CD14-positive monocyte (primary cell): Measurements from ENCODE around the gene C1orf146. TPM values are rescaled to one million over a fixed set of nuclear protein-coding genes. Genes with fewer than 3 reads are reported as not detected.

Experiments
- DNase-seq, 3 donors: peaks; one replicate each; pipeline ENCODE4 v3.0.0-alpha.2; 2011 to 2022
- H2AFZ ChIP-seq: 2 replicates; pipeline ENCODE4 v1.6.0; 2012; ENCODE audit warnings: mild to moderate bottlenecking, low read depth, low read length, inconsistent platforms; ENCODE audit not compliant: insufficient read depth, poor library complexity, severe bottlenecking
- H3K27ac ChIP-seq, 2 donors: 1 replicate in 1 of 2; 2 replicates in 1 of 2; pipeline ENCODE4 v1.5.1; 2012 to 2013; ENCODE audit warnings: low read length in 2 of 2, control low read depth in 1 of 2, inconsistent platforms in 1 of 2, low read depth in 1 of 2, mild to moderate bottlenecking in 1 of 2
- H3K27me3 ChIP-seq, 2 donors: one replicate each; pipeline versions ENCODE4 v1.6.0 to v1.6.1; 2011 to 2013; ENCODE audit warnings: low read length in 2 of 2; ENCODE audit not compliant: control insufficient read depth in 2 of 2, insufficient read depth in 2 of 2
- H3K36me3 ChIP-seq, 2 donors: replicated peaks in 1 of 2; 1 replicate in 1 of 2; 2 replicates in 1 of 2; pipeline versions ENCODE4 v1.5.1 to v1.6.1; 2012 to 2013; ENCODE audit warnings: low read length in 2 of 2, control low read depth in 1 of 2, inconsistent platforms in 1 of 2, mild to moderate bottlenecking in 1 of 2; ENCODE audit not compliant: insufficient read depth in 2 of 2, control insufficient read depth in 1 of 2
- H3K4me1 ChIP-seq, 2 donors: 1 replicate in 1 of 2; 2 replicates in 1 of 2; pipeline versions ENCODE4 v1.5.1 to v1.6.1; 2012 to 2013; ENCODE audit warnings: low read length in 2 of 2, control low read depth in 1 of 2, inconsistent platforms in 1 of 2, mild to moderate bottlenecking in 1 of 2, moderate library complexity in 1 of 2; ENCODE audit not compliant: insufficient read depth in 2 of 2, control insufficient read depth in 1 of 2
- H3K4me2 ChIP-seq: replicated peaks from 2 replicates; pipeline ENCODE3; 2012; ENCODE audit warnings: low read length, moderate library complexity, mild to moderate bottlenecking; ENCODE audit not compliant: poor library complexity, severe bottlenecking; ENCODE audit errors: extremely low read depth
- H3K4me3 ChIP-seq, 3 experiments: fragments of 200-600 bp in 1 of 3; sonication (generic) in 1 of 3; replicated peaks in 1 of 3; 1 replicate in 2 of 3; 2 replicates in 1 of 3; pipeline ENCODE4 v1.5.1; 2011 to 2013; ENCODE audit warnings: low read length in 3 of 3, mild to moderate bottlenecking in 3 of 3, control low read depth in 2 of 3, low read depth in 2 of 3, inconsistent platforms in 1 of 3, moderate library complexity in 1 of 3
- H3K79me2 ChIP-seq: 2 replicates; pipeline ENCODE4 v1.6.0; 2012; ENCODE audit warnings: mild to moderate bottlenecking, control low read depth, inconsistent platforms, low read length, moderate library complexity; ENCODE audit not compliant: insufficient read depth
- H3K9ac ChIP-seq: 2 replicates; pipeline ENCODE4 v1.6.0; 2017; ENCODE audit warnings: low read length, mild to moderate bottlenecking; ENCODE audit not compliant: insufficient read depth, poor library complexity, severe bottlenecking
- H3K9me3 ChIP-seq, 2 donors: replicated peaks in 1 of 2; 1 replicate in 1 of 2; 2 replicates in 1 of 2; pipeline versions ENCODE4 v1.5.1 to v1.6.1; 2012 to 2013; ENCODE audit warnings: low read length in 2 of 2, control low read depth in 1 of 2; ENCODE audit not compliant: control insufficient read depth in 1 of 2, insufficient read depth in 1 of 2
- H4K20me1 ChIP-seq: 2 replicates; pipeline ENCODE4 v1.6.0; 2012; ENCODE audit warnings: mild to moderate bottlenecking, low read length, control low read depth, moderate library complexity; ENCODE audit not compliant: insufficient read depth
- H3K27ac Mint-ChIP-seq, 7 donors: one replicate each; pipeline ENCODE4 v1.8.0; 2020; ENCODE audit warnings: mild to moderate bottlenecking in 7 of 7, mixed read lengths in 7 of 7, moderate library complexity in 6 of 7, inconsistent platforms in 2 of 7
- H3K27me3 Mint-ChIP-seq, 3 donors: one replicate each; pipeline ENCODE4 v1.8.0; 2021 to 2022; ENCODE audit warnings: low read depth in 3 of 3, mild to moderate bottlenecking in 3 of 3, mixed read lengths in 3 of 3, moderate library complexity in 3 of 3, inconsistent platforms in 1 of 3
- H3K36me3 Mint-ChIP-seq, 2 donors: one replicate each; pipeline ENCODE4 v1.8.0; 2020; ENCODE audit warnings: mixed read lengths in 2 of 2, inconsistent platforms in 1 of 2, mild to moderate bottlenecking in 1 of 2
- H3K4me1 Mint-ChIP-seq: one replicate; pipeline ENCODE4 v1.8.0; 2020; ENCODE audit warnings: mild to moderate bottlenecking, mixed read lengths
- H3K4me3 Mint-ChIP-seq, 2 donors: one replicate each; pipeline ENCODE4 v1.8.0; 2020; ENCODE audit warnings: mild to moderate bottlenecking in 2 of 2, mixed read lengths in 2 of 2, moderate library complexity in 1 of 2
- H3K9me3 Mint-ChIP-seq, 7 donors: one replicate each; pipeline ENCODE4 v1.8.0; 2020 to 2022; ENCODE audit warnings: mixed read lengths in 7 of 7, mild to moderate bottlenecking in 6 of 7, moderate library complexity in 6 of 7, inconsistent platforms in 2 of 7
- CTCF ChIP-seq: fragments of 200-600 bp; IDR thresholded peaks from one replicate; pipeline ENCODE4 v1.8.0; 2022; ENCODE audit warnings: antibody characterized with exemption, mild to moderate bottlenecking
- WGBS: methylation state at CpG from one replicate; pipeline ENCODE4 v1.1.5; 2013; ENCODE audit warnings: missing lambda C conversion rate; ENCODE audit not compliant: insufficient coverage; 5-methylcytosine and 5-hydroxymethylcytosine counted together
- intact Hi-C, 2 donors: fragments of 100-400 bp; cut with micrococcal nuclease; formaldehyde crosslinking; loops; one replicate each; pipeline versions ENCODE4 v1.15.0 to v1.15.1; 2023
- polyA plus RNA-seq, 3 donors: library from polyadenylated mRNA; depleted of rRNA in 1 of 3; unstranded in 2 of 3; stranded (reverse) in 1 of 3; fragments of 300-500 nt in 2 of 3; fragments of >200 nt in 1 of 3; fragmentation: Illumina TruSeq in 2 of 3; gene quantifications; 1 replicate in 2 of 3; 2 replicates in 1 of 3; pipeline ENCODE4 v1.2.3, GENCODE V29; 2012 to 2021

C1orf146 gene
- polyA plus RNA-seq, 3 donors = not detected

GRCh38 chr1:92230736-92231135 is 13.0 kb downstream of the C1orf146 start:
- intact Hi-C loops = no loop called here
- no peak for DNase-seq
- Mint-ChIP-seq H3K36me3 (no peaks in the 10 kb centered on the region), H3K4me3 (no peak overlapping the region), H3K27ac (no peak overlapping the region), H3K4me1 (no peaks in the 10 kb centered on the region), H3K9me3 (peaks cover 0 to 9% (median 2%) of the 10 kb centered on the region in 7 donors), H3K27me3 (peaks cover 0 to 2% (median 0%) of the 10 kb centered on the region in 3 donors)
- H3K79me2 ChIP-seq = no peaks in the 10 kb centered on the region
- no peak overlapping the region for H3K27ac ChIP-seq
- no peaks in the 10 kb centered on the region for H3K9me3 ChIP-seq
- TF ChIP-seq CTCF = no peak
- WGBS = no CpG with 5 or more reads among the region's 1 CpG
- no peak overlapping the region for H3K9ac ChIP-seq
- no peaks in the 10 kb centered on the region for H3K27me3 ChIP-seq
- no peaks in the 10 kb centered on the region for H4K20me1 ChIP-seq
- H3K4me1 ChIP-seq = no peaks in the 10 kb centered on the region
- H3K4me3 ChIP-seq = no peak overlapping the region
- H2AFZ ChIP-seq = no peak overlapping the region
- H3K36me3 ChIP-seq = no peaks in the 10 kb centered on the region
- H3K4me2 ChIP-seq = no peak overlapping the region

- Histone ChIP-seq H3K4me2 (no peak overlapping the region), H2AFZ (no peak overlapping the region), H3K9ac (no peak overlapping the region), H3K27me3 (no peaks in the 10 kb centered on the region), H3K79me2 (no peaks in the 10 kb centered on the region), H4K20me1 (no peaks in the 10 kb centered on the region), H3K9me3 (no peaks in the 10 kb centered on the region), H3K4me1 (no peaks in the 10 kb centered on the region), H3K36me3 (peaks cover 0 to under 1% of the 10 kb centered on the region in 2 donors), H3K4me3 (no peak overlapping the region), H3K27ac (no peak overlapping the region)
- H3K4me3 Mint-ChIP-seq = no peak overlapping the region
- H3K4me1 Mint-ChIP-seq = no peaks in the 10 kb centered on the region
- H3K9me3 Mint-ChIP-seq = peaks cover 0 to 4% (median 1%) of the 10 kb centered on the region in 7 donors
- intact Hi-C loops = no loop called here
- H3K27me3 Mint-ChIP-seq = peaks cover 0 to 8% (median 0%) of the 10 kb centered on the region in 3 donors
- peaks cover 0 to 4% of the 10 kb centered on the region in 2 donors for H3K36me3 Mint-ChIP-seq
- no peak overlapping the region for H3K27ac Mint-ChIP-seq
- TF ChIP-seq CTCF = no peak
- DNase-seq = no peak
- WGBS = 100% methylated on average over 1 of the region's 2 CpGs
These were observed 22.3 kb downstream of the C1orf146 start for GRCh38 chr1:92240034-92240433.
